ENCODE data around the gene UBXN1. TPM values are rescaled to one million over a fixed set of nuclear protein-coding genes. Genes with fewer than 3 reads are reported as not detected.

UBXN1 gene
- total RNA-seq, 1 experiment from 2014 or later = 135 TPM

GRCh38 chr11:62678770-62679696 is at the start of gene UBXN1 (continued):
- TF ChIP-seq E2F4 (CRISPR knock-in tag; IDR thresholded peaks at IDR 0.05; ENCODE audit: borderline replicate concordance, low read depth) (no peak), ZNF263 (CRISPR knock-in tag; IDR thresholded peaks at IDR 0.05; ENCODE audit: low read depth) (no peak), ZNF425 (CRISPR knock-in tag; conservative IDR thresholded peaks at IDR 0.05) (no peak), NR1H2 (CRISPR knock-in tag; IDR thresholded peaks at IDR 0.05) (no peak), ATF2 (CRISPR knock-in tag; IDR thresholded peaks at IDR 0.05; ENCODE audit: borderline replicate concordance, low read depth) (no peak), ZBTB21 (CRISPR knock-in tag; IDR thresholded peaks at IDR 0.05; ENCODE audit: borderline replicate concordance) (0 out of 2 replicates have a peak, but pooled peaks have one; percentile 33), ZBTB43 (CRISPR knock-in tag; IDR thresholded peaks at IDR 0.05) (no peak), AR (CRISPR knock-in tag; IDR thresholded peaks at IDR 0.05) (no peak), FOXJ3 (CRISPR knock-in tag; IDR thresholded peaks at IDR 0.05; ENCODE audit: borderline replicate concordance) (no peak), ATF3 (CRISPR knock-in tag; conservative IDR thresholded peaks at IDR 0.05) (no peak), NR3C1 (CRISPR knock-in tag; conservative IDR thresholded peaks at IDR 0.05; ENCODE audit: low read depth) (no peak), MXD4 (CRISPR knock-in tag; IDR thresholded peaks at IDR 0.05; ENCODE audit: borderline replicate concordance) (no peak), JUN (CRISPR knock-in tag; IDR thresholded peaks at IDR 0.05) (no peak), GABPB1 (CRISPR knock-in tag; IDR thresholded peaks at IDR 0.05) (peak; percentile 77), GRHL2 (CRISPR knock-in tag; IDR thresholded peaks at IDR 0.05; ENCODE audit: insufficient replicate concordance, severe bottlenecking) (no peak), NFE2L1 (CRISPR knock-in tag; IDR thresholded peaks at IDR 0.05) (no peak), MYBL2 (CRISPR knock-in tag; IDR thresholded peaks at IDR 0.05) (0 out of 2 replicates have a peak, but pooled peaks have one; percentile 50), ZNF121 (CRISPR knock-in tag; IDR thresholded peaks at IDR 0.05) (no peak), FOXK1 (CRISPR knock-in tag; IDR thresholded peaks at IDR 0.05) (peak; percentile 98), TEAD1 (CRISPR knock-in tag; IDR thresholded peaks at IDR 0.05) (peak; percentile 60), ARID4B (CRISPR knock-in tag; IDR thresholded peaks at IDR 0.05; ENCODE audit: borderline replicate concordance) (0 out of 2 replicates have a peak, but pooled peaks have one; percentile 72), EMX1 (CRISPR knock-in tag; IDR thresholded peaks at IDR 0.05) (no peak), ZNF219 (CRISPR knock-in tag; IDR thresholded peaks at IDR 0.05; ENCODE audit: borderline replicate concordance) (no peak), ZNF317 (CRISPR knock-in tag; IDR thresholded peaks at IDR 0.05; ENCODE audit: borderline replicate concordance, low read depth) (no peak)
